ENCODE data around the gene SCEL.
"Not testable (repeated sequence)": the region's sequence is repeated elsewhere in the genome, so short reads cannot be mapped to it uniquely, and the experiment has no call there.

SCEL gene

DNA sequence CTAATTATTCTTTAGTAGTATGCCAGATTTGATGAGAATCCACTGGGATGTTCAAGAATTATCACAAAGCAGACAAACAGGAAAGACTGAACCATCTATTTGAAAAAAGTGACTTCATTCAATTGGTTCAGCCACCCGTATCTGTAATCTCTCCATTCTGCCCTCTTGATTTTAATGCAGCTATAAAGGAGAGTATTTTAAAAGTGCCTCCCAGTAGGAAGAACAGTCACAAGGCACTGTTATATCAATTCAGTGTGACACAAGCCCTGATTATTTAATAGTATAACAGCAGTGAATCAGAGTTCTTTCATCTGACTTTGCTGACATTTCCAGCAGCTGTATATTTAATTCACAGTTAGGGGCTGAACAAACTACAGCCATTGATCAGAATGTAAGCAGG lies 84.6 kb downstream of the SCEL start:
- no peak for DNase-seq
- TF ChIP-seq POLR2A (IDR thresholded peaks at IDR 0.05; ENCODE audit: low read length), result no peak

DNA sequence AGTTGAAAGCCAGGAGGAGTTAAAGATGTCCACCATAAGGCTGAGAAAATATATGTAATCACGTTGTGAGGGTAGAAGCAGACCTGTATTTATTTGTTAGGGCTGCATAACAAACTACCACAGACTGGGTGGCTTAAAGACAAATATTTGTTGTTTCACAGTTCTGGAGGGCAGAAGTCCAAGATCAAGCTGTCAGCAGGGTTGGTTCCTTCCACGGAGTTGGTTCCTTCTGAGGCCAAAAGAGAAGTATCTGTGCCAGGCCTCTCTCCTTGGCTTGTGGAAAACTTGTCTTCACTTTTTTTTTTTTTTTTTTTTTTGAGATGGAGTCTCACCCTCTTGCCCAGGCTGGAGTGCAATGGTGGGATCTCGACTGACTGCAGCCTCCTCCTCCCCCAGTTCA lies 88.3 kb downstream of the SCEL start:
- no peak for TF ChIP-seq GATA1 (IDR thresholded peaks at IDR 0.05; ENCODE audit: low read depth, low read length)
- DNase-seq, result no peak

- TF ChIP-seq GATA1 (IDR thresholded peaks at IDR 0.05; ENCODE audit: low read depth, low read length), result no peak
- no peak for TF ChIP-seq POLR2A (IDR thresholded peaks at IDR 0.05; ENCODE audit: low read length)
- DNase-seq, result no peak
These were observed 92.7 kb downstream of the SCEL start for GRCh38 chr13:77628170-77628569.

DNA sequence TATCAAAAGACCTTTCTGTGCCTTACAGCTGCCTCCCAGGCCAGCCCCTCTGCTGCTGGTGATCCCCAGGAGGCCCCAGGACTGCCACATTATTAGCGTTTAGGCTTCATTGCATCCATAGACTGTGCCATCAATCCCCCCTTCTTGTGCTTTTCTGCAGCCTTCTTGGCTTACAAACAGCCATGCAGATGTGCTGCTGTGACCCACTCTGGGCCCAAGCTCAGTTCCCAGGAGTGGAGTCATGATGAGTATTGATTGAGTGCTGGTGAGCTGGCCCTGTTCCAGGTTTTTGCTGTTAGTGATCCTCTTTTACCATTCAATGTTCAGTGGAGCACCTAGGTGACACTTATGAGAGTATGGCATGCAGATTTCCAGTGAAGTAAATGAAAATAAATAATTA lies 102.1 kb downstream of the SCEL start:
- DNase-seq, result no peak
- TF ChIP-seq GATA1 (IDR thresholded peaks at IDR 0.05; ENCODE audit: low read depth, low read length) (no peak), POLR2A (IDR thresholded peaks at IDR 0.05; ENCODE audit: low read length) (no peak)

DNA sequence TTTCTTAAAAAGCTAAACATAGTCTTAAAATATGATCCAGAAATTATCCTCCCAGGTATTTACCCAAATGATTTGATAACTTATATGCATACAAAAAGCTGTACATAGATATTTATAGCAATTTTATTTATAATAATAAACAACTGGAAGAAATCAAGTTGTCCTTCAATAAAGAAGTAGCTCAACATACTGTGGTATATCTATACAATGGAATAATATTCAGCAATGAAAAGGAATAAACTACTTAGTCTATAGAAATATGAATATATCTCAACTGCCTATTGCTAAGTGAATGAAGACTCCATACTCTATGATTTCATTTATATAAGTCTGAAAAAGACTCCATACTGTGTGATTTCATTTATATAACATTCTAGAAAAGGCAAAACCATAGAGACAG lies 114.9 kb downstream of the SCEL start:
- TF ChIP-seq POLR2A (IDR thresholded peaks at IDR 0.05; ENCODE audit: low read length) (no peak), GATA1 (IDR thresholded peaks at IDR 0.05; ENCODE audit: low read depth, low read length) (no peak)
- DNase-seq, result no peak

GRCh38 chr13:77653301-77653700 lies 117.8 kb downstream of the SCEL start:
- TF ChIP-seq GATA1 (IDR thresholded peaks at IDR 0.05; ENCODE audit: low read depth, low read length) (no peak), POLR2A (IDR thresholded peaks at IDR 0.05; ENCODE audit: low read length) (no peak)
- no peak for DNase-seq

DNA sequence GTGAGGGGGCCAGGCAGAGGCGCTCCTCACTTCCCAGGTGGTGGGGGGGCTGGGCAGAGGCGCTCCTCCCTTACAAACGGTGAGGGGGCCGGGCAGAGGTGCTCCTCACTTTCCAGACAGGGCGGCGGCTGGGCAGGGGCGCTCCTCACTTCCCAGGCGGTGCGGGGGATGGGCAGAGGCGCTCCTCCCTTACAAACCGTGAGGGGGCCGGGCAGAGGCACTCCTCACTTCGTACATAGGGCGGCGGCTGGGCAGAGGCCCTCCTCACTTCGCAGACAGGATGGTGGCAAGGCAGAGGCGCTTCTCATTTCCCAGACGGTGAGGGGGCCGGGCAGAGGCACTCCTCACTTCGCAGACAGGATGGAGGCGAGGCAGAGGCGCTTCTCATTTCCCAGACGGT lies 124.5 kb downstream of the SCEL start:
- not testable (repeated sequence) for DNase-seq

- TF ChIP-seq GATA1 (IDR thresholded peaks at IDR 0.05; ENCODE audit: low read depth, low read length) (no peak), POLR2A (IDR thresholded peaks at IDR 0.05; ENCODE audit: low read length) (no peak)
- no peak for DNase-seq
These were observed 125.3 kb downstream of the SCEL start for GRCh38 chr13:77660841-77661250.

- DNase-seq, result not testable (repeated sequence)
These were observed 126.8 kb downstream of the SCEL start for GRCh38 chr13:77662301-77662700.

- DNase-seq, result not testable (repeated sequence)
These were observed 127.3 kb downstream of the SCEL start for GRCh38 chr13:77662831-77663230.

GRCh38 chr13:77674852-77675251 lies 139.3 kb downstream of the SCEL start:
- TF ChIP-seq POLR2A (IDR thresholded peaks at IDR 0.05; ENCODE audit: low read length) (no peak), GATA1 (IDR thresholded peaks at IDR 0.05; ENCODE audit: low read depth, low read length) (no peak)
- no peak for DNase-seq

GRCh38 chr13:77678691-77679235 lies 143.3 kb downstream of the SCEL start:
- TF ChIP-seq POLR2A (IDR thresholded peaks at IDR 0.05; ENCODE audit: low read length) (no peak), GATA1 (IDR thresholded peaks at IDR 0.05; ENCODE audit: low read depth, low read length) (no peak)
- no peak for DNase-seq

- DNase-seq, result no peak
- TF ChIP-seq POLR2A (IDR thresholded peaks at IDR 0.05; ENCODE audit: low read length), result no peak
- TF ChIP-seq GATA1 (IDR thresholded peaks at IDR 0.05; ENCODE audit: low read depth, low read length), result no peak
These were observed 152.3 kb downstream of the SCEL start for GRCh38 chr13:77687799-77688198.

- TF ChIP-seq GATA1 (IDR thresholded peaks at IDR 0.05; ENCODE audit: low read depth, low read length) (no peak), POLR2A (IDR thresholded peaks at IDR 0.05; ENCODE audit: low read length) (no peak)
- DNase-seq, result no peak
These were observed 156.4 kb downstream of the SCEL start for GRCh38 chr13:77691871-77692270.

- TF ChIP-seq GATA1 (IDR thresholded peaks at IDR 0.05; ENCODE audit: low read depth, low read length) (no peak), POLR2A (IDR thresholded peaks at IDR 0.05; ENCODE audit: low read length) (no peak)
- DNase-seq, result no peak
These were observed 157.4 kb downstream of the SCEL start for GRCh38 chr13:77692746-77693448.

DNA sequence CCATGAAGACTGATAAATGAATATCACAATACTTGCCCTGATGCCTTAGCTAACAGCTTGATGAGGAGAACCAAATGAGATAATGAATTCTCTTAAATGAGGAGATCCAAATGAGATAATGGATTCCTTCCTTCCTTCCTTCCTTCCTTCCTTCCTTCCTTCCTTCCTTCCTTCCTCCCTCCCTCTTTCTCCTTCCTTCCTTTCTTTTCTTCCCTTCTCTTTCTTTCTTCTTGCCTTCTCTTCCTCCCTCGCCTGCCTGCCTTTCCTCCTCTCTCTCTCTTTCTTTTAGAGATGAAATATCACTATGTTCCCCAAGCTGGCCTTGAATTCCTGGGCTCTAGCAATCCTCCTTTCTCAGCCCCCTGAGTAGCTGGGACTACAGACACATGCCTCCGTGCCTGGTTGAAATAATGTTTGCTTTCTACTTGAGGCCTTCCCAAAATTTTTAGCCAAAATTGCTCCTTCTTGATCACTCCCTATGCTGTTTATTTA lies 158.0 kb downstream of the SCEL start:
- TF ChIP-seq GATA1 (IDR thresholded peaks at IDR 0.05; ENCODE audit: low read depth, low read length), result no peak
- TF ChIP-seq POLR2A (IDR thresholded peaks at IDR 0.05; ENCODE audit: low read length), result no peak
- DNase-seq, result no peak
